ENCODE data around the gene RGS14.
"Not testable (repeated sequence)": the region's sequence is repeated elsewhere in the genome, so short reads cannot be mapped to it uniquely, and the experiment has no call there.

The RGS14 gene

GRCh38 chr5:177338251-177339106 lies 19.2 kb upstream of the RGS14 start:
- Histone ChIP-seq H3K4me2 (no peak overlapping the region), H2AFZ (ENCODE audit: low read depth) (no peak overlapping the region), H3K4me3 (IDR thresholded peaks at IDR 0.05; ENCODE audit: insufficient read depth, low read depth, low read length) (no peak overlapping the region), H3K9ac (no peak overlapping the region), H3K36me3 (ENCODE audit: insufficient read depth) (no peaks in the 10 kb centered on the region), H3K27ac (no peak overlapping the region), H4K20me1 (ENCODE audit: insufficient read depth) (no peaks in the 10 kb centered on the region), H3K27me3 (ENCODE audit: insufficient read depth, low read depth) (no peaks in the 10 kb centered on the region), H3K4me1 (ENCODE audit: low read depth, poor library complexity, severe bottlenecking) (no peaks in the 10 kb centered on the region), H3K79me2 (ENCODE audit: insufficient read depth, low read depth) (peaks cover 6% of the 10 kb centered on the region; the same call in 1 of the 2 replicates)
- TF ChIP-seq, protein P1, sequence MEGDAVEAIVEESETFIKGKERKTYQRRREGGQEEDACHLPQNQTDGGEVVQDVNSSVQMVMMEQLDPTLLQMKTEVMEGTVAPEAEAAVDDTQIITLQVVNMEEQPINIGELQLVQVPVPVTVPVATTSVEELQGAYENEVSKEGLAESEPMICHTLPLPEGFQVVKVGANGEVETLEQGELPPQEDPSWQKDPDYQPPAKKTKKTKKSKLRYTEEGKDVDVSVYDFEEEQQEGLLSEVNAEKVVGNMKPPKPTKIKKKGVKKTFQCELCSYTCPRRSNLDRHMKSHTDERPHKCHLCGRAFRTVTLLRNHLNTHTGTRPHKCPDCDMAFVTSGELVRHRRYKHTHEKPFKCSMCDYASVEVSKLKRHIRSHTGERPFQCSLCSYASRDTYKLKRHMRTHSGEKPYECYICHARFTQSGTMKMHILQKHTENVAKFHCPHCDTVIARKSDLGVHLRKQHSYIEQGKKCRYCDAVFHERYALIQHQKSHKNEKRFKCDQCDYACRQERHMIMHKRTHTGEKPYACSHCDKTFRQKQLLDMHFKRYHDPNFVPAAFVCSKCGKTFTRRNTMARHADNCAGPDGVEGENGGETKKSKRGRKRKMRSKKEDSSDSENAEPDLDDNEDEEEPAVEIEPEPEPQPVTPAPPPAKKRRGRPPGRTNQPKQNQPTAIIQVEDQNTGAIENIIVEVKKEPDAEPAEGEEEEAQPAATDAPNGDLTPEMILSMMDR (conservative IDR thresholded peaks at IDR 0.05; ENCODE audit: low read depth, low read length): no peak

DNA sequence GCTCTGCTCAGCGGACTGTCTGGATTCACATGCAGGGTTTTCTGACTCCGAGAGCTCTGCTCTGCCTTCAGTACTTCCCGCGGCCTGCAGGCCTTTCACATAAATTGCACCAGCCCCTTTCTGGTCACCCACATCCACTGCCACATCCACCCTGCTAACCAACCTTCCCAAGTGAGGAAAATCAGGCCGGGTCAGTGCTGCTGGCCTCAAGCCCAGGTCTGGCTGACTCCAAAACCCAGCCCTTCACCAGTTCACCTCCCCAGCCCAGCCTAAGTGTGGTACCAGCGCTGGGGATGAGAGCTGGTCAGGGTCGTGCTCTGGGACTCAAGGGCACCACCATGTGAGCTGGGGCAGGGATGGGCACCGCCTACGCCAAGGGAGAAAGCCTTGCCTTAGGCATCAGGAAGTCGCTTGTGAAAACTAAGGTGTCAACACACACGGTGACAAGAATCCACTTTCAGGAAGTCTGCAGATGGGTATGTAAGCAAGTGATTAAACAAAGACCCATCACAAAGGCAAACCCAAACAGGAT lies 18.6 kb upstream of the RGS14 start:
- Histone ChIP-seq H3K4me1 (ENCODE audit: low read depth, poor library complexity, severe bottlenecking) (no peaks in the 10 kb centered on the region), H2AFZ (ENCODE audit: low read depth) (no peak overlapping the region), H3K4me2 (no peak overlapping the region), H3K27me3 (ENCODE audit: insufficient read depth, low read depth) (no peaks in the 10 kb centered on the region), H3K79me2 (ENCODE audit: insufficient read depth, low read depth) (peaks cover 8% of the 10 kb centered on the region; the same call in 1 of the 2 replicates), H4K20me1 (ENCODE audit: insufficient read depth) (no peaks in the 10 kb centered on the region), H3K27ac (no peak overlapping the region), H3K36me3 (ENCODE audit: insufficient read depth) (no peaks in the 10 kb centered on the region), H3K4me3 (IDR thresholded peaks at IDR 0.05; ENCODE audit: insufficient read depth, low read depth, low read length) (no peak overlapping the region), H3K9ac (no peak overlapping the region)
- TF ChIP-seq, protein P1 (conservative IDR thresholded peaks at IDR 0.05; ENCODE audit: low read depth, low read length): no peak

- not testable (repeated sequence) for H3K9ac ChIP-seq; H3K27ac ChIP-seq; H2AFZ ChIP-seq (ENCODE audit: low read depth); H3K4me1 ChIP-seq (ENCODE audit: low read depth, poor library complexity, severe bottlenecking); H4K20me1 ChIP-seq (ENCODE audit: insufficient read depth); H3K36me3 ChIP-seq (ENCODE audit: insufficient read depth); H3K4me3 ChIP-seq (IDR thresholded peaks at IDR 0.05; ENCODE audit: insufficient read depth, low read depth, low read length); H3K27me3 ChIP-seq (ENCODE audit: insufficient read depth, low read depth); H3K4me2 ChIP-seq
- peaks cover 32% of the 10 kb centered on the region for H3K79me2 ChIP-seq (ENCODE audit: insufficient read depth, low read depth)
Observed at GRCh38 chr5:177343000-177343399, 14.7 kb upstream of the RGS14 start.

DNA sequence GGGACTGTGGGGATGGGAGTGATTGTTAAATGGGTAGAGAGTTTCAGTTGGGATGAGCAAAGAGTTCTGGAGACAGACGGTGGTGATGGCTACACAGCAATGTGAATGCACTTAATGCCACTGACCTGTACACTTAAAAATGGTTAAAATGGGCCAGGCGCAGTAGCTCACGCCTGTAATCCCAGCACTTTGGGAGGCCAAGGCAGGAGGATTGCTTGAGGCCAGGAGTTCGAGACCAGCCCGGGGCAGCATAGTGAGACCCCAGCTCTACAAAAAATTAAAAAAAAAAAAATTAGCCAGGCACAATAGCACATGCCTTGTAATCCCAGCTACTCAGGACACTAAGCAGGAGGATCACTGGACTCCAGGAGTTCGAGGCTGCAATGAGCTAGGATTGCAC lies 13.9 kb upstream of the RGS14 start:
- no peak overlapping the region for H3K9ac ChIP-seq
- H4K20me1 ChIP-seq (ENCODE audit: insufficient read depth): no peaks in the 10 kb centered on the region
- no peak overlapping the region for H3K27ac ChIP-seq
- H3K27me3 ChIP-seq (ENCODE audit: insufficient read depth, low read depth): no peaks in the 10 kb centered on the region
- no peak overlapping the region for H3K4me3 ChIP-seq (IDR thresholded peaks at IDR 0.05; ENCODE audit: insufficient read depth, low read depth, low read length)
- TF ChIP-seq, protein P1 (conservative IDR thresholded peaks at IDR 0.05; ENCODE audit: low read depth, low read length): no peak
- peaks cover 38% of the 10 kb centered on the region for H3K79me2 ChIP-seq (ENCODE audit: insufficient read depth, low read depth)
- H3K4me2 ChIP-seq: no peak overlapping the region
- H3K4me1 ChIP-seq (ENCODE audit: low read depth, poor library complexity, severe bottlenecking): peaks cover 4% of the 10 kb centered on the region
- H2AFZ ChIP-seq (ENCODE audit: low read depth): no peak overlapping the region
- H3K36me3 ChIP-seq (ENCODE audit: insufficient read depth): 0 out of 2 replicates have a peak, but pooled peaks cover 4% of the 10 kb centered on the region

DNA sequence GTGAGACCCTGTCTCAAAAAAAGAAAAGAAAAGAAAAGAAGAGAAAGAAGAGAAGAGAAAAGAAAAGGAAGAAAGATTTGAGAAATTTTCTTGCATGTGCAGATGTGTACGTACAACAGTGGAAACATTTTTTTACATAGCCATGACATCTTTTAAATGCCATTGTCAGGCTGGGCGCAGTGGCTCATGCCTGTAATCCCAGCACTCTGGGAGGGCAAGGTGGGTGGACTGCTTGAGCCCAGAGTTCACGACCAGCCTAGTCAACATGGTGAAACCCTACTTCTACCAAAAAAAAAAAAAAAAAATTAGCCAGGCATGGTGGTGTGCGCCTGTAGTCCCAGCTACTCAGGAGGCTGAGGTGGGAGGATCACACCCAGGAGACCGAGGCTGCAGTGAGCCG lies 12.8 kb upstream of the RGS14 start:
- no peak overlapping the region for H3K27ac ChIP-seq
- no peaks in the 10 kb centered on the region for H3K27me3 ChIP-seq (ENCODE audit: insufficient read depth, low read depth)
- H3K4me1 ChIP-seq (ENCODE audit: low read depth, poor library complexity, severe bottlenecking): peaks cover 15% of the 10 kb centered on the region
- H4K20me1 ChIP-seq (ENCODE audit: insufficient read depth): no peaks in the 10 kb centered on the region
- peaks cover 48% of the 10 kb centered on the region for H3K79me2 ChIP-seq (ENCODE audit: insufficient read depth, low read depth)
- H3K4me2 ChIP-seq: no peak overlapping the region
- 0 out of 2 replicates have a peak, but pooled peaks cover 4% of the 10 kb centered on the region for H3K36me3 ChIP-seq (ENCODE audit: insufficient read depth)
- TF ChIP-seq, protein P1 (conservative IDR thresholded peaks at IDR 0.05; ENCODE audit: low read depth, low read length): no peak
- no peak overlapping the region for H2AFZ ChIP-seq (ENCODE audit: low read depth)
- H3K9ac ChIP-seq: no peak overlapping the region
- no peak overlapping the region for H3K4me3 ChIP-seq (IDR thresholded peaks at IDR 0.05; ENCODE audit: insufficient read depth, low read depth, low read length)

Data from KMS-11 (cell line).